NT2/D1 (cell line): ENCODE data around the gene TBC1D2B.
"Not testable (repeated sequence)": the region's sequence is repeated elsewhere in the genome, so short reads cannot be mapped to it uniquely, and the experiment has no call there.

Source experiments
- YY1 ChIP-seq: IDR thresholded peaks from 2 replicates; pipeline ENCODE4 v1.6.1; 2011; ENCODE audit not compliant: insufficient read length, insufficient read depth
- ZNF274 ChIP-seq: IDR thresholded peaks from 2 replicates; pipeline ENCODE4 v1.6.1; 2011; ENCODE audit warnings: mild to moderate bottlenecking, low read depth, low read length

DNA sequence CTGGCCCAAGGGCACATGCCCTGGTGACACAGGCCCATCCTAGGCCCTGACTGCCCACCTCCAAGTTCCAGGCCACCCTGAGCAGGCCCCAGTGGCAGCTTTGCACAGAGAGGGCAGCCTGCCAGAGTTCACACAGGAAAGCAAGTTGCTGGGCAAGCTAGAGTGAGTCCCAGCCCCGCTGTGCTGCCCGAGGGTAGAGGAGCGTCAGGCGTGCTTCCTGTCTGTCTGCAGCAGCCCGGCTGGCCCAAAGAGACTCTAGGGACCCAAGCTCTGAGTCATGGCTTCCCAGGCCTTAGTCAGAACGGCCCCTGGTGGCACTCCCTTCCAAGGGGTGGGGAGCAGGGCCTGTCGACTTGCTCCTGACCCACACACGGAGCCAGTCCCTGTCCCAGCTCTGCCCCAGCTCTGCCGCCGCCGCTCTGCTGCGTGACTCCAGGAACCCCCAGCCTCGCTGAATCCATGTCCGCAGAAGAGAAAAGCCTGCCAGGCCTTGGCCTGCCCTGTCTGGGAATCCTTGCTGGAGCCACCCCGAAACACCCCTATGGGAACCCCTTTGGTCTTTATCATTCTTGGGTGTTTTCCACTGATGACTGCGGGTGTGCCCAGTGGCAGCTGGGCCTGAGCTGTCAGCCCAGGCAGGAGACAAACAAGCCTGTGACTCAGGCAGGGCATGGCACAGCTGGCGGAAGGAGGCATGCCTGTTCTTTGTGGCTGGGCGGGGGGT lies 83.4 kb downstream of the TBC1D2B start:
- not testable (repeated sequence) for TF ChIP-seq YY1, ZNF274
